ENCODE results near the gene CYSLTR1. TPM values are rescaled to one million over a fixed set of nuclear protein-coding genes. Genes with fewer than 3 reads are reported as not detected.
"Not testable (repeated sequence)": the region's sequence is repeated elsewhere in the genome, so short reads cannot be mapped to it uniquely, and the experiment has no call there.

Gene CYSLTR1
- total and polyA plus RNA-seq, 8 donors = 0.44 to 7.1 (median 0.72) TPM; not detected in 1

- no peaks in the 10 kb centered on the region for H3K4me1 ChIP-seq
- no peaks in the 10 kb centered on the region for H3K27me3 ChIP-seq
- intact Hi-C loops (cut with DNase I; ENCODE audit: low total_unique reads) = no loop called here
- DNase-seq = no peak
- no peak overlapping the region for H3K27ac ChIP-seq
- H3K36me3 ChIP-seq = no peaks in the 10 kb centered on the region
- TF ChIP-seq POLR2A (IDR thresholded peaks at IDR 0.05) = no peak
- no peak for TF ChIP-seq CTCF (IDR thresholded peaks at IDR 0.05)
- no peak for TF ChIP-seq EP300 (IDR thresholded peaks at IDR 0.05)
- TF ChIP-seq POLR2AphosphoS5 (IDR thresholded peaks at IDR 0.05) = no peak
- peaks cover 0 to 1% (median 0%) of the 10 kb centered on the region in 4 donors for H3K9me3 ChIP-seq
- H3K4me3 ChIP-seq = no peak overlapping the region
These were observed 19.7 kb downstream of the CYSLTR1 start for GRCh38 chrX:78307665-78308064.

- peaks cover 0 to 26% (median 12%) of the 10 kb centered on the region in 4 donors for H3K9me3 ChIP-seq
- H3K27ac ChIP-seq = no peak overlapping the region
- no peak for DNase-seq
- TF ChIP-seq EP300 (IDR thresholded peaks at IDR 0.05) = no peak
- TF ChIP-seq POLR2A (IDR thresholded peaks at IDR 0.05) = no peak
- TF ChIP-seq POLR2AphosphoS5 (IDR thresholded peaks at IDR 0.05) = no peak
- TF ChIP-seq CTCF (IDR thresholded peaks at IDR 0.05) = no peak
- 79 to 96% (median 86%) methylated on average over 2 of the region's 2 CpGs for WGBS, 5 donors
- H3K4me3 ChIP-seq = no peak overlapping the region
- H3K27me3 ChIP-seq = no peaks in the 10 kb centered on the region
- intact Hi-C loops (cut with DNase I; ENCODE audit: low total_unique reads) = no loop called here
- no peaks in the 10 kb centered on the region for H3K36me3 ChIP-seq
- H3K4me1 ChIP-seq = no peaks in the 10 kb centered on the region
These were observed 24.3 kb downstream of the CYSLTR1 start for GRCh38 chrX:78303086-78303485.

GRCh38 chrX:78300933-78301332, 26.5 kb downstream of the CYSLTR1 start:
- H3K36me3 ChIP-seq; H3K4me1 ChIP-seq; H3K27ac ChIP-seq; DNase-seq; intact Hi-C loops (cut with DNase I; ENCODE audit: low total_unique reads); H3K27me3 ChIP-seq; H3K4me3 ChIP-seq: not testable (repeated sequence)
- WGBS, 5 donors = 52 to 83% (median 70%) methylated on average over 1 of the region's 1 CpG; no CpG with 5 or more reads in 1 of the 5 donors
- H3K9me3 ChIP-seq = peaks cover 0 to 26% (median 14%) of the 10 kb centered on the region in 4 donors

DNA sequence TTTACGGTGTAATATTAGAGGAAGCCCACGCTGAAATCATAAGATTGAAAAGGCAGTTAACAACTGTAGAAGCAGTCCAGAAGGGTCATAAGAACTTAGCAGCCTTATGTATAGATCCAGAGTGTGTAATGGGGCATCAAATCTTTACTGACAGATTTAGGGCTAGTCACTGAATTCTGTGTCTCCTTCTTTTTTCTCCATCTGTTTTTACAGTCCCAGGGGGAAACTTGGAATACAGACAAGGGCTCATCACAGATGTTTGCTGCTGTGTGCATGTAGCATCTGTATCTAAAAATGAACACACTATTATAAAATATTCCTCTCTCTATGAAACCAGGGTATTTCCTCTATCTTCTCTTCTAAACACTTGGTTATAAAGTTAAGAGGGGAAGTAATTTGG, 43.9 kb downstream of the CYSLTR1 start:
- Histone ChIP-seq H3K9me3 (peaks cover 0 to 7% (median 0%) of the 10 kb centered on the region in 4 donors), H3K4me1 (no peaks in the 10 kb centered on the region), H3K36me3 (no peaks in the 10 kb centered on the region), H3K27me3 (no peaks in the 10 kb centered on the region), H3K27ac (no peak overlapping the region), H3K4me3 (no peak overlapping the region)
- intact Hi-C loops (cut with DNase I; ENCODE audit: low total_unique reads) = no loop called here
- TF ChIP-seq CTCF (IDR thresholded peaks at IDR 0.05) (no peak), POLR2A (IDR thresholded peaks at IDR 0.05) (no peak), POLR2AphosphoS5 (IDR thresholded peaks at IDR 0.05) (no peak)
- DNase-seq = no peak
- 61 to 83% (median 74%) methylated on average over 2 of the region's 2 CpGs for WGBS, 5 donors

- TF ChIP-seq EP300 (IDR thresholded peaks at IDR 0.05) (no peak), POLR2AphosphoS5 (IDR thresholded peaks at IDR 0.05) (no peak), CTCF (IDR thresholded peaks at IDR 0.05) (no peak), POLR2A (IDR thresholded peaks at IDR 0.05) (no peak)
- Histone ChIP-seq H3K4me3 (no peak overlapping the region), H3K9me3 (no peaks in the 10 kb centered on the region), H3K36me3 (no peaks in the 10 kb centered on the region), H3K4me1 (no peaks in the 10 kb centered on the region), H3K27ac (no peak overlapping the region), H3K27me3 (no peaks in the 10 kb centered on the region)
- no peak for DNase-seq
- intact Hi-C loops (cut with DNase I; ENCODE audit: low total_unique reads) = no loop called here
These were observed 90.3 kb downstream of the CYSLTR1 start for GRCh38 chrX:78237127-78237526.

GRCh38 chrX:78226047-78226446, 101.4 kb downstream of the CYSLTR1 start:
- H3K9me3 ChIP-seq = peaks cover 0 to 21% (median 0%) of the 10 kb centered on the region in 4 donors
- H3K27me3 ChIP-seq; DNase-seq; intact Hi-C loops (cut with DNase I; ENCODE audit: low total_unique reads); H3K4me3 ChIP-seq; H3K4me1 ChIP-seq; H3K36me3 ChIP-seq; H3K27ac ChIP-seq: not testable (repeated sequence)
